ENCODE results near the gene MRAS. TPM values are rescaled to one million over a fixed set of nuclear protein-coding genes. Genes with fewer than 3 reads are reported as not detected.

The MRAS gene
- total RNA-seq, 1 donor from 2014 or later: 35.0 TPM

- Histone ChIP-seq H3K36me3 (ENCODE audit: control insufficient read depth, insufficient read depth, low read length) (no peaks in the 10 kb centered on the region), H3K27me3 (ENCODE audit: control insufficient read depth, insufficient read depth, low read length) (no peaks in the 10 kb centered on the region), H3K4me3 (ENCODE audit: low read depth, low read length) (no peak overlapping the region)
- DNase-seq (ENCODE audit: low read depth): no peak
- TF ChIP-seq CTCF (IDR thresholded peaks at IDR 0.05; ENCODE audit: insufficient read depth, low read length, poor library complexity, severe bottlenecking): no peak
Observed at GRCh38 chr3:138443091-138443490, 94.7 kb downstream of the MRAS start.

- H3K27me3 ChIP-seq (ENCODE audit: control insufficient read depth, insufficient read depth, low read length): no peaks in the 10 kb centered on the region
- no peak for TF ChIP-seq CTCF (IDR thresholded peaks at IDR 0.05; ENCODE audit: insufficient read depth, low read length, poor library complexity, severe bottlenecking)
- DNase-seq (ENCODE audit: low read depth): no peak
- no peaks in the 10 kb centered on the region for H3K36me3 ChIP-seq (ENCODE audit: control insufficient read depth, insufficient read depth, low read length)
- H3K4me3 ChIP-seq (ENCODE audit: low read depth, low read length): no peak overlapping the region
Observed at GRCh38 chr3:138443521-138444503, 95.4 kb downstream of the MRAS start.

DNA sequence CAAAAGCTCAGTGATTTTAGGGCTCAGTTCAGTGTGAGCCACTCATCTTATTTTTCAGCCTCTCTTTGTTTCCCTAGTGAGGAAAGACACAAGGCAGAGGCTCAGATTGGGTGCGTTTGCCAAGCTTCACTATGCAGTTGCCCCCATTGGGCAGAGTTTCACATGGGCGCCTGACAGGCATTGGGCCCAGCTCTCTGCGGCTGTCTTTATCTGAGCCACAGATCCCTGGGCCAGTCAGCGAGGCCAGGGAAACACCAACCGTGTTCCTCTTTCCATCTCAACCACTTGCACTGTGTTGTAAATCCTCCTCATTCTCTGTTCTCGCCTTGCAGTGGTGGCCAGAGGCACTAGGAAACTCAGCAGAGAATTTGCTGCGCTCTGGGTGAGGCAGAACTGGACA, 96.9 kb downstream of the MRAS start:
- Histone ChIP-seq H3K4me3 (ENCODE audit: low read depth, low read length) (no peak overlapping the region), H3K36me3 (ENCODE audit: control insufficient read depth, insufficient read depth, low read length) (no peaks in the 10 kb centered on the region), H3K27me3 (ENCODE audit: control insufficient read depth, insufficient read depth, low read length) (no peaks in the 10 kb centered on the region)
- no peak for TF ChIP-seq CTCF (IDR thresholded peaks at IDR 0.05; ENCODE audit: insufficient read depth, low read length, poor library complexity, severe bottlenecking)
- no peak for DNase-seq (ENCODE audit: low read depth)

DNA sequence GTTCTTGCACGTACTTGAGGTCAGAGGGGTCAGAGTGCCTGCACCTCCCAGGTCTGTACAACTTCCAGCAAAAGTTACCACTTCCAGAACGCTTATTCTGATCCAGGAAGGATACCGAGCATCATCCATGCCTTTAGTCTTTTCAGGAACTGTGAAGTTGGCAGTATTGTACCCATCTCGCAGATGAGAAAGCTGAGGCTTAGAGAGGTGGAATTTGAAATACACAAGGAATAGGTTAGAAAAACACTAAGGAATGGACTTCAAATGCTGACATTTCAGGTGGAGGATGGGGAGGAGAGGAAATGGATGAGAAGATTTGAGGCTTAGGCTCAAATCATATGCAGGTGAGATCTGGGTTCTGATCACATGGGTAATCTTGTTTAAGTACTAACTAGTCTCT, 97.3 kb downstream of the MRAS start:
- H3K4me3 ChIP-seq (ENCODE audit: low read depth, low read length): no peak overlapping the region
- DNase-seq (ENCODE audit: low read depth): no peak
- no peaks in the 10 kb centered on the region for H3K27me3 ChIP-seq (ENCODE audit: control insufficient read depth, insufficient read depth, low read length)
- no peaks in the 10 kb centered on the region for H3K36me3 ChIP-seq (ENCODE audit: control insufficient read depth, insufficient read depth, low read length)
- TF ChIP-seq CTCF (IDR thresholded peaks at IDR 0.05; ENCODE audit: insufficient read depth, low read length, poor library complexity, severe bottlenecking): no peak

DNA sequence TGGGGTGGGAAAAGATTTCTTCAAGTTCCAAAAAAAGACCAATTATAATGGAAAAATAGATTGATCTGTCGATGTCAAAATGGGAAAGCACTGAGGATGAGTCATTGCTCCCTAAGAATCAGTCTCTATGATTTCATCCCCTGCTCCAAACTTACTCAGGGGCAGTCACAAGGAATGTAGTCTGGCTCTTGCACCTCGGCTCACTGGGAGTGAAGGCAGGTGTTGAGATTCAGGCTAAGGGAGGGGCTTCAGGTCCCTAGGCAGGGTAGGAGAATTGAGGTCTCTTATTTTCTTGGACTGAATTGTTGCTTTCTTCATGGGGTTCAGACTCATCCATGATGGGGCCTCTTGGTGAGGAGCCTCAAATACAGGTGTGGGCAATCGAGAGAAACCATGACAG, 100.3 kb downstream of the MRAS start:
- Histone ChIP-seq H3K27me3 (ENCODE audit: control insufficient read depth, insufficient read depth, low read length) (no peaks in the 10 kb centered on the region), H3K36me3 (ENCODE audit: control insufficient read depth, insufficient read depth, low read length) (no peaks in the 10 kb centered on the region), H3K4me3 (ENCODE audit: low read depth, low read length) (no peak overlapping the region)
- no peak for DNase-seq (ENCODE audit: low read depth)
- TF ChIP-seq CTCF (IDR thresholded peaks at IDR 0.05; ENCODE audit: insufficient read depth, low read length, poor library complexity, severe bottlenecking): no peak
